Smooth muscle cell (in vitro differentiated cells): ENCODE results near the gene USP48. TPM values are rescaled to one million over a fixed set of nuclear protein-coding genes. Genes with fewer than 3 reads are reported as not detected.

ENCODE experiments used
- DNase-seq: peaks from one replicate; lab custom pipeline; 2025; ENCODE audit not compliant: unreplicated experiment; lab: John Stamatoyannopoulos, UW
- H2AFZ ChIP-seq: fragments of 200-600 bp; sonication (generic); 2 replicates; pipeline ENCODE4 v1.6.0; 2016; ENCODE audit warnings: antibody characterized with exemption, low read depth, mild to moderate bottlenecking
- H3F3A ChIP-seq: fragments of 200-600 bp; sonication (generic); 2 replicates; pipeline ENCODE4 v1.6.0; 2017; ENCODE audit warnings: antibody characterized with exemption, low read depth
- H3K27ac ChIP-seq: fragments of 200-600 bp; sonication (generic); 2 replicates; pipeline ENCODE4 v1.5.1; 2016; ENCODE audit warnings: low read depth, mild to moderate bottlenecking
- H3K27me3 ChIP-seq: fragments of 200-600 bp; sonication (generic); 2 replicates; pipeline ENCODE4 v1.6.1; 2016; ENCODE audit warnings: low read depth, mild to moderate bottlenecking
- H3K36me3 ChIP-seq: fragments of 200-600 bp; sonication (generic); 2 replicates; pipeline ENCODE4 v1.5.1; 2016; ENCODE audit warnings: low read depth
- H3K4me1 ChIP-seq: fragments of 200-600 bp; sonication (generic); 2 replicates; pipeline ENCODE4 v1.5.1; 2016; ENCODE audit warnings: low read depth
- H3K4me2 ChIP-seq: fragments of 200-600 bp; sonication (generic); 2 replicates; pipeline ENCODE4 v1.6.0; 2016; ENCODE audit warnings: mild to moderate bottlenecking
- H3K4me3 ChIP-seq: fragments of 200-600 bp; sonication (generic); 2 replicates; pipeline ENCODE4 v1.5.1; 2016; ENCODE audit warnings: mild to moderate bottlenecking
- H3K79me2 ChIP-seq: fragments of 200-600 bp; sonication (generic); 2 replicates; pipeline ENCODE4 v1.6.0; 2016; ENCODE audit warnings: low read depth, mild to moderate bottlenecking
- H3K9ac ChIP-seq: fragments of 200-600 bp; sonication (generic); 2 replicates; pipeline ENCODE4 v1.6.0; 2016; ENCODE audit warnings: low read depth
- H3K9me3 ChIP-seq: fragments of 200-600 bp; sonication (generic); replicated peaks from 2 replicates; pipeline ENCODE4 v1.5.1; 2016; ENCODE audit warnings: low read depth
- H4K20me1 ChIP-seq: fragments of 200-600 bp; sonication (generic); 2 replicates; pipeline ENCODE4 v1.6.0; 2016; ENCODE audit warnings: low read depth
- WGBS: methylation state at CpG from one replicate; pipeline ENCODE4 v1.1.7; 2016; ENCODE audit warnings: low lambda C conversion rate; 5-methylcytosine and 5-hydroxymethylcytosine counted together
- polyA plus RNA-seq: library from polyadenylated mRNA; unstranded; fragments of >200 nt; fragmentation: Nextera tagmentation; extraction: Ambion mirVana; gene quantifications from 2 replicates; pipeline ENCODE4 v1.2.1, GENCODE V29; 2016
- total RNA-seq: library from RNA; depleted of rRNA; stranded (reverse); fragments of >200 nt; gene quantifications from 2 replicates; pipeline ENCODE4 v1.2.3, GENCODE V29; 2014
- TF ChIP-seq, protein P1 (sequence below): fragments of 200-600 bp; sonication (generic); IDR thresholded peaks from 2 replicates; pipeline ENCODE4 v1.5.1; 2017; ENCODE audit warnings: borderline replicate concordance, mild to moderate bottlenecking, antibody characterized with exemption; ENCODE audit not compliant: insufficient read depth, poor library complexity, severe bottlenecking

Gene USP48
- total and polyA plus RNA-seq, 2 experiments from 2014 or later = 34.5 to 76.0 TPM

DNA sequence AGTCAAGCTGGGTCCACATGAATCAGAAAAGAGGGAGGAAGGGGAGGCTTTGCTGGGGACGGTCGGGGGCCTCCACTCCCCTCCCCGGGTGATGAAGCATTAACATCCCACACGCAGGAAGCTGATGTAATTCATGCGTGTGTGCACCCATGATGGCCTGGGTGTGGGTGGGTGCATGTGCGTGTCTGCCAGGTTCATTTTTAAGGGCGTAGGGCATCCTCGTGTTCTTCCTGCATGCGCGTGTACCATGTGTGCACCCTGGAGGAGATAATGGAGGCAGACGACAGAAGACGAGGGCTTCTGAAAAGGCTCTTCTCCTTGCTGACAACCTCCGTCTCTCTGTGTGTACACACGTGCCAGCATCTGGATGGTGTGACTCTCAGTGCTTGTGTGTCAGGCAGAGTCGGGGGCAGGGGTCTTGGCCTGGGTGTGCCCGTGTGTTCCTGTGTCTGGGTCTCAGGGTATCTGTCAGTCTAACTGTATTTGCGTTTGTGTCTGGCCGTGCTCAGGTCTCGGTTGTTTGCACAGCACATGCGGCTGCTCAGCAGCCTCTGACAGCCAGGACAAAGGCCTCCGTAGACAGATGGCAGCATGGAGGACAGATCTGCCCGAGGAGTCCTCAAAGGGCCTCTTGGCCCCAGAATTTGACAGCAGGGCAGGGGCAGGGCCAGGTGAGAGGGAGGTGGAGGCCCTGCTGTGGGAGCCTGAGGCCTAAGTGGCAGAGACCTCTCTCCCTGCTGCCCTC lies 116.2 kb downstream of the USP48 start:
- H3K9me3 ChIP-seq = no peaks in the 10 kb centered on the region
- TF ChIP-seq, protein P1, sequence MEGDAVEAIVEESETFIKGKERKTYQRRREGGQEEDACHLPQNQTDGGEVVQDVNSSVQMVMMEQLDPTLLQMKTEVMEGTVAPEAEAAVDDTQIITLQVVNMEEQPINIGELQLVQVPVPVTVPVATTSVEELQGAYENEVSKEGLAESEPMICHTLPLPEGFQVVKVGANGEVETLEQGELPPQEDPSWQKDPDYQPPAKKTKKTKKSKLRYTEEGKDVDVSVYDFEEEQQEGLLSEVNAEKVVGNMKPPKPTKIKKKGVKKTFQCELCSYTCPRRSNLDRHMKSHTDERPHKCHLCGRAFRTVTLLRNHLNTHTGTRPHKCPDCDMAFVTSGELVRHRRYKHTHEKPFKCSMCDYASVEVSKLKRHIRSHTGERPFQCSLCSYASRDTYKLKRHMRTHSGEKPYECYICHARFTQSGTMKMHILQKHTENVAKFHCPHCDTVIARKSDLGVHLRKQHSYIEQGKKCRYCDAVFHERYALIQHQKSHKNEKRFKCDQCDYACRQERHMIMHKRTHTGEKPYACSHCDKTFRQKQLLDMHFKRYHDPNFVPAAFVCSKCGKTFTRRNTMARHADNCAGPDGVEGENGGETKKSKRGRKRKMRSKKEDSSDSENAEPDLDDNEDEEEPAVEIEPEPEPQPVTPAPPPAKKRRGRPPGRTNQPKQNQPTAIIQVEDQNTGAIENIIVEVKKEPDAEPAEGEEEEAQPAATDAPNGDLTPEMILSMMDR = no peak
- H3K4me1 ChIP-seq = peaks cover 11% of the 10 kb centered on the region
- no peak overlapping the region for H3K4me2 ChIP-seq
- peaks cover 10% of the 10 kb centered on the region for H3K27me3 ChIP-seq
- no peak overlapping the region for H3K27ac ChIP-seq
- H3F3A ChIP-seq = no peaks in the 10 kb centered on the region
- H3K36me3 ChIP-seq = no peaks in the 10 kb centered on the region
- H4K20me1 ChIP-seq = peaks cover 2% of the 10 kb centered on the region
- H3K9ac ChIP-seq = no peak overlapping the region
- WGBS = 82% methylated on average over 21 of the region's 22 CpGs
- no peak overlapping the region for H3K4me3 ChIP-seq
- no peak for DNase-seq
- H2AFZ ChIP-seq = no peak overlapping the region
- H3K79me2 ChIP-seq = no peaks in the 10 kb centered on the region

DNA sequence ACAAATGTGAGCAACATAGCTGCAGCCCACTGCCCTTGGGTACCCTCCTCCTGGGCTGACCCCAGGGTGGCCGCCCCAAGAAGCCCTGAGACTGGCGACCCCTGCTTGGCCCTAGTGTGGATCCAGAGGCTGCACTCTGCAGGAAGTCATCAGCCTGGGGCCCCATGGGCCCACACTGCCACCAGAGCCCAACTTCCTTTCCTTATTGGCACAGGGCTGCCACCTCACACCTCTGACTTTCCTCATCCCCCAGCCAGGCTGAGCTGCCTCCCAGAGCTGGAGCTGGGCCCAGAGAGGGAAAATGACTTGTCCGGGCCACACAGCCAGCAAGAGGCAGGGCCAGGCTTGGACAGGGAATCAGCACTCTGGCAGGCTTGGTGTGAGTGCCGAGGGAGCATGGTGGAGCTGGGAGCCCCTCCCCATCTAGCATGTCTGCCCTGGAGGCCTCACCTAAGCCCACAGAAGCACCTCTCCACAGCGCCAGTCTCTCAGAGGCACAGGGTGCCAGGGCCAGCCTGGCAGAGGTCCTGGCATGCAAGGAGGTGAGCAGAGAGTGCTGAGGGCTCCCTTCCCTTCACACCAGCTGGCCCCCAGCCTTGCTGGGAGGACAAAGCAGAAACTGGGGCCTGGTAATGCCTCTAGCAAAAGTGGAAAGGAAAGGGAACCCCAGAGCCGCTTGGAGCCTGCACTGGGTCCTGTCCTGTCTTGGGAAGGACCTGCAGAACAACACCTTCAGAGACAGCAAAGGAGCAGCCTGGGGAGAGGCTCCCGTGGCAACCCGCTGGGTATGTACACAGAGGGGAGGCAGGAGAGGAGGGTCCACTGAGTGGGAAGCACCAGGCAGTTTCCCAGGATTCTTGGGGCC lies 117.0 kb downstream of the USP48 start:
- H3K27me3 ChIP-seq = peaks cover 15% of the 10 kb centered on the region
- no peaks in the 10 kb centered on the region for H3K36me3 ChIP-seq
- peaks cover 11% of the 10 kb centered on the region for H3K4me1 ChIP-seq
- no peak overlapping the region for H3K9ac ChIP-seq
- no peak overlapping the region for H3K4me3 ChIP-seq
- H3K4me2 ChIP-seq = no peak overlapping the region
- no peaks in the 10 kb centered on the region for H3F3A ChIP-seq
- no peaks in the 10 kb centered on the region for H3K9me3 ChIP-seq
- no peak for DNase-seq
- H2AFZ ChIP-seq = no peak overlapping the region
- TF ChIP-seq, protein P1 = no peak
- 85% methylated on average over 8 of the region's 8 CpGs for WGBS
- H4K20me1 ChIP-seq = no peaks in the 10 kb centered on the region
- no peak overlapping the region for H3K27ac ChIP-seq
- no peaks in the 10 kb centered on the region for H3K79me2 ChIP-seq

DNA sequence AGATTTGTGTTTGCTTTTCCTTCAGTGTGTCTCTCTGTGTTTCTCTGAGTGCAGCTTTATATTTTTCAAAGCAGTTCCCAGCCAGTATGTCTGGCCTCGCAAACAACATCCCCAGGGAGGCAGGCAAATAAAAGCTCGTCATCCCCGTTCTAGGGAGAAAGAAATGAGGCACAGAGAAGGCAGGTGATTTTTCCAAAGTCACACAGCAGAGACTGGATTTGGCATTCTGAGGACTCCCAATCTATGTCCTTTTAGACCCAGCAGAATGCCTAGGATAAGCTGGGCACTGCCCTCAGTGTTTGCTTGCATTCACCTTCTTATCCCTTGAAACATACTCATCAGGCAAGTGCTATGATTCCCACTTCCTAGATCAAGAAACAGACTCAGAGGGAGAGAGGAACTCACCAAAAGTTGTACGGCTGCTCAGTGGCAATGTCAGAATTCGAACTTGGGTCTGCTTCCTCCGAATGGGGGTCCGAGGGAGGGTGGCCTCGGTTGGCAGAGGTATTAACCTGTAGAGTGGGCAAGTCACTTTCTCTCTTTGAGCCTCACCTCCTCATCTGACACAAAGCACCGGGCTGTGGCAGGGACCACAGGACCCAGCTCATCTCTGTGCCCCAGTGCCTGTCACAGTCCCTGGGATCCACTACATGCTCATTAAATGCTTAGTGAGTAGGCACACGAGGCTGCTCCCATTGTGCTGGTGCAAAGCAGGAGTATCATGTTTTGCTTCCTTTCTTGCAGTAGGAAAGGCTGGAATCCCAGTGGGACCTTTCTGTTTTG lies 118.0 kb downstream of the USP48 start:
- Histone ChIP-seq H2AFZ (no peak overlapping the region), H4K20me1 (no peaks in the 10 kb centered on the region), H3K4me2 (no peak overlapping the region), H3F3A (no peaks in the 10 kb centered on the region), H3K9me3 (no peaks in the 10 kb centered on the region), H3K27ac (no peak overlapping the region), H3K36me3 (no peaks in the 10 kb centered on the region), H3K9ac (no peak overlapping the region), H3K27me3 (peaks cover 16% of the 10 kb centered on the region), H3K79me2 (no peaks in the 10 kb centered on the region), H3K4me3 (no peak overlapping the region), H3K4me1 (peaks cover 11% of the 10 kb centered on the region)
- TF ChIP-seq, protein P1 = no peak
- no peak for DNase-seq
- 84% methylated on average over 10 of the region's 10 CpGs for WGBS
